WTC11 (cell line): ENCODE measurements around the gene TRPC4AP. TPM values are rescaled to one million over a fixed set of nuclear protein-coding genes. Genes with fewer than 3 reads are reported as not detected.

Source experiments
- ATAC-seq: fragments of 200-7000 bp; cut with Tn5 transposase; 2 replicates; pipeline ENCODE4 v1.10.0; 2021; ENCODE audit warnings: mild to moderate bottlenecking, moderate library complexity
- CTCF ChIA-PET: fragments of 300-600 bp; sonication (Branson Sonifier 250); formaldehyde crosslinking; loops from one replicate; lab custom pipeline; 2021; ENCODE audit warnings: antibody characterized with exemption; lab: Charles Lee
- POLR2A ChIA-PET: fragments of 350-600 bp; sonication (Branson Sonifier 250); formaldehyde crosslinking; loops from one replicate; lab custom pipeline; 2021; ENCODE audit warnings: antibody characterized with exemption; lab: Charles Lee
- DNase-seq: peaks from one replicate; pipeline ENCODE4 v3.0.0; 2021; ENCODE audit warnings: low spot score
- H3K27ac Mint-ChIP-seq: 2 replicates; pipeline ENCODE4 v1.8.0; 2021; ENCODE audit warnings: mixed read lengths
- H3K27me3 Mint-ChIP-seq: 2 replicates; pipeline ENCODE4 v1.8.0; 2021; ENCODE audit warnings: low read depth, mild to moderate bottlenecking, moderate library complexity, mixed read lengths
- H3K36me3 Mint-ChIP-seq: 2 replicates; pipeline ENCODE4 v1.8.0; 2021; ENCODE audit warnings: mixed read lengths
- H3K4me1 Mint-ChIP-seq: 2 replicates; pipeline ENCODE4 v1.8.0; 2022; ENCODE audit warnings: mixed read lengths
- H3K4me3 Mint-ChIP-seq: 2 replicates; pipeline ENCODE4 v1.8.0; 2021; ENCODE audit warnings: mild to moderate bottlenecking, moderate library complexity, mixed read lengths
- H3K9me3 Mint-ChIP-seq: 2 replicates; pipeline ENCODE4 v1.8.0; 2021; ENCODE audit warnings: mixed read lengths
- ATF1 ChIP-seq: sonication (generic); formaldehyde crosslinking; IDR thresholded peaks from 2 replicates; pipeline ENCODE4 v1.8.1; 2023; ENCODE audit warnings: mild to moderate bottlenecking, moderate library complexity, missing genetic modification reagents
- ATF6 ChIP-seq: sonication (generic); formaldehyde crosslinking; IDR thresholded peaks from 2 replicates; pipeline ENCODE4 v1.8.1; 2023; ENCODE audit warnings: mild to moderate bottlenecking, missing genetic modification reagents
- CDX4 ChIP-seq: fragments of 250-450 bp; sonication (Bioruptor Pico); IDR thresholded peaks from 2 replicates; pipeline ENCODE4 v1.9.0; 2021; ENCODE audit warnings: moderate library complexity, mild to moderate bottlenecking, inconsistent platforms, borderline replicate concordance
- E2F1 ChIP-seq: sonication (generic); formaldehyde crosslinking; IDR thresholded peaks from 2 replicates; pipeline ENCODE4 v1.8.0; 2022; ENCODE audit warnings: mild to moderate bottlenecking, missing genetic modification reagents
- E2F4 ChIP-seq: sonication (generic); formaldehyde crosslinking; IDR thresholded peaks from 2 replicates; pipeline ENCODE4 v1.8.1; 2022; ENCODE audit warnings: low read depth, mild to moderate bottlenecking, moderate library complexity, missing genetic modification reagents, borderline replicate concordance
- FOXJ3 ChIP-seq: sonication (generic); formaldehyde crosslinking; IDR thresholded peaks from 2 replicates; pipeline ENCODE4 v1.9.0; 2021; ENCODE audit warnings: missing genetic modification reagents, mild to moderate bottlenecking, borderline replicate concordance
- FOXK1 ChIP-seq: sonication (generic); formaldehyde crosslinking; IDR thresholded peaks from 2 replicates; pipeline ENCODE4 v1.8.0; 2022; ENCODE audit warnings: mild to moderate bottlenecking, moderate library complexity, missing genetic modification reagents
- HMGA2 ChIP-seq: fragments of 250-450 bp; sonication (Bioruptor Pico); IDR thresholded peaks from 2 replicates; pipeline ENCODE4 v1.4.0; 2021; ENCODE audit warnings: mild to moderate bottlenecking, moderate library complexity
- JAZF1 ChIP-seq: fragments of 250-450 bp; sonication (Bioruptor Pico); IDR thresholded peaks from 2 replicates; pipeline ENCODE4 v1.9.0; 2021; ENCODE audit warnings: moderate library complexity, mild to moderate bottlenecking, inconsistent platforms
- JUN ChIP-seq: sonication (generic); formaldehyde crosslinking; IDR thresholded peaks from 2 replicates; pipeline ENCODE4 v1.8.0; 2023; ENCODE audit warnings: mild to moderate bottlenecking, missing genetic modification reagents
- KAT7 ChIP-seq: sonication (generic); formaldehyde crosslinking; IDR thresholded peaks from 2 replicates; pipeline ENCODE4 v1.8.1; 2023; ENCODE audit warnings: missing genetic modification reagents, mild to moderate bottlenecking, borderline replicate concordance
- NR1H2 ChIP-seq: sonication (generic); formaldehyde crosslinking; IDR thresholded peaks from 2 replicates; pipeline ENCODE4 v1.9.0; 2021; ENCODE audit warnings: mild to moderate bottlenecking, moderate library complexity, missing genetic modification reagents
- NR3C1 ChIP-seq: sonication (generic); formaldehyde crosslinking; conservative IDR thresholded peaks from 2 replicates; pipeline ENCODE4 v1.8.1; 2023; ENCODE audit warnings: low read depth, mild to moderate bottlenecking, missing genetic modification reagents
- OVOL2 ChIP-seq: fragments of 250-450 bp; sonication (Bioruptor Pico); IDR thresholded peaks from 2 replicates; pipeline ENCODE4 v1.9.0; 2021; ENCODE audit warnings: mild to moderate bottlenecking, borderline replicate concordance
- PRRX2 ChIP-seq: fragments of 250-450 bp; sonication (Bioruptor Pico); IDR thresholded peaks from 2 replicates; pipeline ENCODE4 v1.8.0; 2021; ENCODE audit warnings: mild to moderate bottlenecking
- TCF7 ChIP-seq: sonication (generic); formaldehyde crosslinking; IDR thresholded peaks from 2 replicates; pipeline ENCODE4 v1.8.0; 2022; ENCODE audit warnings: mild to moderate bottlenecking, low read depth, missing genetic modification reagents, moderate library complexity
- TP53 ChIP-seq: sonication (generic); formaldehyde crosslinking; IDR thresholded peaks from 2 replicates; pipeline ENCODE4 v1.8.1; 2023; ENCODE audit warnings: mild to moderate bottlenecking, missing genetic modification reagents
- USF2 ChIP-seq: sonication (generic); formaldehyde crosslinking; IDR thresholded peaks from 2 replicates; pipeline ENCODE4 v1.8.1; 2023; ENCODE audit warnings: mild to moderate bottlenecking, missing genetic modification reagents, moderate library complexity
- ZNF423 ChIP-seq: fragments of 250-450 bp; sonication (Bioruptor Pico); IDR thresholded peaks from 2 replicates; pipeline ENCODE4 v2.1.2; 2022; ENCODE audit warnings: mild to moderate bottlenecking, moderate library complexity
- ZNF512 ChIP-seq: sonication (generic); formaldehyde crosslinking; IDR thresholded peaks from 2 replicates; pipeline ENCODE4 v1.8.1; 2022; ENCODE audit warnings: missing genetic modification reagents, borderline replicate concordance
- total RNA-seq: library from RNA; stranded (reverse); gene quantifications from 3 replicates; pipeline ENCODE4 v1.2.3, GENCODE V29; 2021

TRPC4AP gene
- total RNA-seq, 1 experiment from 2014 or later, result 73.8 TPM

- no peak for TF ChIP-seq HMGA2 (CRISPR knock-in tag)
- no peak for TF ChIP-seq FOXJ3 (CRISPR knock-in tag)
- TF ChIP-seq TCF7 (CRISPR knock-in tag), result no peak
- no peak for TF ChIP-seq NR1H2 (CRISPR knock-in tag)
- no peak for TF ChIP-seq FOXK1 (CRISPR knock-in tag)
- no peak for TF ChIP-seq CDX4 (CRISPR knock-in tag)
- TF ChIP-seq ATF1 (CRISPR knock-in tag), result no peak
- TF ChIP-seq E2F4, result no peak
- TF ChIP-seq ATF6 (CRISPR knock-in tag), result no peak
- TF ChIP-seq E2F1, result no peak
- no peak for TF ChIP-seq KAT7 (CRISPR knock-in tag)
- TF ChIP-seq JAZF1 (CRISPR knock-in tag), result no peak
Observed at GRCh38 chr20:35059612-35060011, 33.0 kb downstream of the TRPC4AP start (continued).

GRCh38 chr20:35059110-35059509, 33.5 kb downstream of the TRPC4AP start:
- no peak for ATAC-seq
- POLR2A ChIA-PET, result no interaction called here
- H3K27me3 Mint-ChIP-seq, result no peaks in the 10 kb centered on the region
- H3K36me3 Mint-ChIP-seq, result peaks cover 3% of the 10 kb centered on the region; the same call in 1 of the 2 replicates
- no peak overlapping the region for H3K4me3 Mint-ChIP-seq
- no peak for TF ChIP-seq OVOL2 (CRISPR knock-in tag)
- no peak for TF ChIP-seq USF2 (CRISPR knock-in tag)
- TF ChIP-seq PRRX2 (CRISPR knock-in tag), result no peak
- TF ChIP-seq ZNF423 (CRISPR knock-in tag), result no peak
- TF ChIP-seq NR3C1, result no peak
- TF ChIP-seq JUN, result no peak
- no peak for TF ChIP-seq ZNF512 (CRISPR knock-in tag)
- no peak for TF ChIP-seq TP53 (CRISPR knock-in tag)
- TF ChIP-seq, all 79 proteins: peak for 0
- CTCF ChIA-PET, result no interaction called here
- H3K9me3 Mint-ChIP-seq, result peaks cover 8% of the 10 kb centered on the region; the same call in 1 of the 2 replicates
- no peak for DNase-seq
- H3K27ac Mint-ChIP-seq, result no peak overlapping the region
- H3K4me1 Mint-ChIP-seq, result peaks cover 11% of the 10 kb centered on the region
